GM12878 (cell line): ENCODE measurements around the gene GPRC5D. TPM values are rescaled to one million over a fixed set of nuclear protein-coding genes. Genes with fewer than 3 reads are reported as not detected.

Experiments
- ATAC-seq: fragments of 200-7000 bp; cut with Tn5 transposase; 3 replicates; pipeline ENCODE4 v1.9.1; 2020; ENCODE audit warnings: mild to moderate bottlenecking, moderate library complexity
- BruUV-seq: library from RNA; stranded (reverse); fragments of 400-500 nt; replicated peaks from 2 replicates; lab custom pipeline; 2021; lab: Mats Ljungman, UMichigan
- CTCF ChIA-PET: fragments of 300-600 bp; sonication (Branson Sonifier 250); formaldehyde crosslinking; extraction: SDS; loops from one replicate; lab custom pipeline; 2021; ENCODE audit warnings: inconsistent platforms; lab: Yijun Ruan, JAX
- POLR2A ChIA-PET: fragments of 350-600 bp; formaldehyde crosslinking; extraction: SDS; loops from one replicate; lab custom pipeline; 2021; ENCODE audit warnings: inconsistent platforms; lab: Charles Lee
- RAD21 ChIA-PET: fragments of 300-600 bp; sonication (Branson Sonifier 250); formaldehyde crosslinking; loops from one replicate; lab custom pipeline; 2023; ENCODE audit warnings: antibody characterized with exemption; ENCODE audit not compliant: unreplicated experiment; lab: Charles Lee
- SMC1A ChIA-PET: fragments of 300-600 bp; sonication (Branson Sonifier 250); formaldehyde crosslinking; loops from one replicate; lab custom pipeline; 2023; ENCODE audit not compliant: unreplicated experiment, uncharacterized antibody; lab: Charles Lee
- DNase-seq: peaks from one replicate; pipeline ENCODE4 v3.0.0-alpha.2; 2011; ENCODE audit warnings: low read depth, low spot score
- FAIRE-seq: peaks from 3 replicates; lab custom pipeline; 2011; peaks lifted over from hg19 to GRCh38; lab: Jason Lieb, UNC
- H2AFZ ChIP-seq: 2 replicates; pipeline ENCODE4 v1.6.0; 2011; ENCODE audit warnings: low read depth, low read length, control low read depth; ENCODE audit not compliant: control insufficient read depth
- H3K27ac ChIP-seq: 2 replicates; pipeline ENCODE4 v1.5.1; 2011; ENCODE audit warnings: control low read depth; ENCODE audit not compliant: control insufficient read depth, insufficient read depth
- H3K27me3 ChIP-seq, 2 experiments: replicated peaks in 1 of 2; 2 replicates each; pipeline versions ENCODE4 v1.6.0 to v1.6.1; 2011; ENCODE audit warnings: low read length in 1 of 2; ENCODE audit not compliant: control insufficient read depth in 2 of 2, insufficient read depth in 2 of 2
- H3K36me3 ChIP-seq, 2 experiments: 2 replicates each; pipeline ENCODE4 v1.5.1; 2011; ENCODE audit warnings: low read length in 1 of 2; ENCODE audit not compliant: control insufficient read depth in 2 of 2, insufficient read depth in 2 of 2
- H3K4me1 ChIP-seq: 2 replicates; pipeline ENCODE4 v1.6.1; 2011; ENCODE audit warnings: mild to moderate bottlenecking, low read length, moderate library complexity, mixed read lengths; ENCODE audit not compliant: control insufficient read depth, insufficient read depth
- H3K4me2 ChIP-seq: 2 replicates; pipeline ENCODE4 v1.6.0; 2011; ENCODE audit warnings: control low read depth; ENCODE audit not compliant: control insufficient read depth, insufficient read depth
- H3K4me3 ChIP-seq: fragments of 200-600 bp; sonication (generic); 2 replicates; pipeline ENCODE4 v1.5.1; 2016
- H3K79me2 ChIP-seq: 2 replicates; pipeline ENCODE4 v1.6.0; 2011; ENCODE audit warnings: low read length; ENCODE audit not compliant: control insufficient read depth, insufficient read depth
- H3K9ac ChIP-seq: 2 replicates; pipeline ENCODE4 v1.8.0; 2011; ENCODE audit warnings: low read length, control low read depth, mixed read lengths; ENCODE audit not compliant: control insufficient read depth, insufficient read depth
- H3K9me3 ChIP-seq: replicated peaks from 3 replicates; pipeline ENCODE4 v1.5.1; 2011; ENCODE audit warnings: mild to moderate bottlenecking, low read length; ENCODE audit not compliant: control insufficient read depth, insufficient read depth
- H4K20me1 ChIP-seq: 2 replicates; pipeline ENCODE4 v1.6.0; 2011; ENCODE audit not compliant: control insufficient read depth, insufficient read depth
- BMI1 ChIP-seq: fragments of 450-650 bp; IDR thresholded peaks from 2 replicates; pipeline ENCODE4 v1.6.1; 2016; ENCODE audit warnings: mild to moderate bottlenecking, moderate library complexity, borderline replicate concordance
- FOXM1 ChIP-seq: IDR thresholded peaks from 2 replicates; pipeline ENCODE4 v1.6.1; 2012; ENCODE audit warnings: low read depth, mild to moderate bottlenecking, inconsistent platforms, low read length, moderate library complexity
- IKZF2 ChIP-seq, 2 experiments: fragments of 450-650 bp; IDR thresholded peaks; 2 replicates each; pipeline ENCODE4 v1.6.1; 2017; ENCODE audit warnings: mild to moderate bottlenecking in 2 of 2, moderate library complexity in 2 of 2
- IRF4 ChIP-seq: IDR thresholded peaks from 2 replicates; pipeline ENCODE4 v1.6.1; 2011; ENCODE audit warnings: low read depth, low read length
- LARP7 ChIP-seq: fragments of 450-650 bp; IDR thresholded peaks from 2 replicates; pipeline ENCODE4 v1.6.1; 2017; ENCODE audit warnings: mild to moderate bottlenecking
- MEF2A ChIP-seq: IDR thresholded peaks from 2 replicates; pipeline ENCODE4 v1.6.1; 2011; ENCODE audit warnings: low read depth, mild to moderate bottlenecking, low read length, moderate library complexity; ENCODE audit not compliant: insufficient read depth
- POLR2AphosphoS2 ChIP-seq: IDR thresholded peaks from 2 replicates; pipeline ENCODE4 v1.6.1; 2011; ENCODE audit warnings: low read depth, mild to moderate bottlenecking, low read length, improper control_type of control experiment, moderate library complexity
- SMAD5 ChIP-seq: IDR thresholded peaks from 2 replicates; pipeline ENCODE4 v1.6.1; 2016; ENCODE audit warnings: antibody characterized with exemption, low read depth
- SMARCA5 ChIP-seq: fragments of 450-650 bp; IDR thresholded peaks from 2 replicates; pipeline ENCODE4 v1.6.1; 2017; ENCODE audit warnings: mild to moderate bottlenecking
- STAT3 ChIP-seq: IDR thresholded peaks from 2 replicates; pipeline ENCODE4 v1.6.1; 2011; ENCODE audit warnings: low read depth, low read length, improper control_type of control experiment
- TAF1 ChIP-seq: IDR thresholded peaks from 2 replicates; pipeline ENCODE4 v1.6.1; 2011; ENCODE audit warnings: mild to moderate bottlenecking, low read depth, low read length, borderline replicate concordance
- TCF7 ChIP-seq: IDR thresholded peaks from 2 replicates; pipeline ENCODE4 v1.6.1; 2014; ENCODE audit warnings: antibody characterized with exemption, borderline replicate concordance
- ZNF207 ChIP-seq: fragments of 450-650 bp; IDR thresholded peaks from 2 replicates; pipeline ENCODE4 v1.6.1; 2014; ENCODE audit warnings: antibody characterized with exemption, mild to moderate bottlenecking, borderline replicate concordance
- ZNF217 ChIP-seq: fragments of 450-650 bp; IDR thresholded peaks from 2 replicates; pipeline ENCODE4 v1.6.1; 2017; ENCODE audit warnings: antibody characterized with exemption, mild to moderate bottlenecking
- in situ Hi-C: fragments of 300-500 bp; cut with MboI; formaldehyde crosslinking; loops from 9 replicates; pipeline ENCODE4 v1.14.3; 2018; ENCODE audit warnings: mixed read lengths
- intact Hi-C: fragments of 100-400 bp; cut with micrococcal nuclease; formaldehyde crosslinking; loops from one replicate; pipeline ENCODE4 v1.14.2; 2022; ENCODE audit not compliant: unreplicated experiment
- polyA plus RNA-seq, 11 experiments: library from polyadenylated mRNA; depleted of rRNA in 4 of 11; unstranded in 6 of 11; stranded (reverse) in 5 of 11; fragments of >200 nt; fragmentation: Nextera tagmentation in 4 of 11; fragmentation: Illumina TruSeq in 1 of 11; extraction: Ambion mirVana in 4 of 11; extraction: Trizol in 1 of 11; gene quantifications; 1 replicate in 1 of 11; 2 replicates in 10 of 11; pipeline versions ENCODE4 v1.2.1 to v1.2.3, GENCODE V29; 2011 to 2016; ENCODE audit warnings: inconsistent platforms in 2 of 11, missing spikeins in 2 of 11, low read depth in 1 of 11
- total RNA-seq, 4 experiments: library from RNA; depleted of rRNA in 3 of 4; stranded (reverse); fragments of >200 nt in 3 of 4; fragmentation: Illumina TruSeq in 1 of 4; extraction: Trizol in 1 of 4; gene quantifications; 2 replicates each; pipeline versions ENCODE4 v1.2.1 to v1.2.3, GENCODE V29; 2013 to 2021
- TF ChIP-seq, protein P1 (sequence below): fragments of 150-350 bp; IDR thresholded peaks from 2 replicates; pipeline ENCODE4 v1.6.1; 2014; ENCODE audit warnings: mild to moderate bottlenecking, low read depth, low read length
- TF ChIP-seq, protein P2 (sequence below): fragments of 450-650 bp; IDR thresholded peaks from 2 replicates; pipeline ENCODE4 v1.6.1; 2018; ENCODE audit warnings: borderline replicate concordance, mild to moderate bottlenecking; ENCODE audit not compliant: partially characterized antibody
- TF ChIP-seq, protein P3 (sequence below): IDR thresholded peaks from 2 replicates; pipeline ENCODE4 v1.6.1; 2011; ENCODE audit warnings: low read depth, low read length, improper control_type of control experiment, borderline replicate concordance
- TF ChIP-seq, protein P4 (sequence below): fragments of 450-650 bp; IDR thresholded peaks from 2 replicates; pipeline ENCODE4 v1.6.1; 2016; ENCODE audit warnings: mild to moderate bottlenecking, moderate library complexity, borderline replicate concordance

GPRC5D gene
- total and polyA plus RNA-seq, 10 of the 15 experiments (the other 5 are each of a cell fraction or from before 2014, with no cell fraction given): 0.18 to 0.90 (median 0.37) TPM; not detected in 3

DNA sequence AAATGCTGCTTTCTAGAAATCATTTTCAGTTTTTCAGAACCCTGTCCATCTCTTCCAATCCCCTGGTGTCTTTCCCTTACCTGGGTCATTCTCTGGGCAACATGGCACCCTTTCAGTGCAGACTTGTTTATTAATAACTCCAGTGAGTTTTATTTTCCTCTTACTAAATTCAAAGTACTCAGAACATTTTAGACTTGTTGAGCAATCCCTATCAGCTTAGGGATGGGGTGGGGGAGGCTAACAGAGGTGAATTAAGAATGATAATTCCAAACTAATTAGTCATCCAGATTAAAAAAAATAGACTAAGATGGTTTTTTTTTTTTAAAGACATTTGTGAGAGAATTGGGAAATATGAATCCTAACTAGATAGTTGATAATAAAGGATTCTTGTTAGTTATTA is 49.9 kb downstream of the GPRC5D start:
- H3K27ac ChIP-seq: no peak overlapping the region
- ATAC-seq: no peak
- in situ Hi-C loops: no loop called here
- TF ChIP-seq BMI1 (no peak), IRF4 (no peak), SMARCA5 (no peak), TCF7 (no peak), TAF1 (no peak), STAT3 (no peak), FOXM1 (no peak), ZNF217 (no peak), ZNF207 (no peak), IKZF2 (IDR thresholded peaks at IDR 0.05) (no peak), POLR2AphosphoS2 (no peak), SMAD5 (no peak), LARP7 (no peak), MEF2A (no peak)
- TF ChIP-seq, protein P1, sequence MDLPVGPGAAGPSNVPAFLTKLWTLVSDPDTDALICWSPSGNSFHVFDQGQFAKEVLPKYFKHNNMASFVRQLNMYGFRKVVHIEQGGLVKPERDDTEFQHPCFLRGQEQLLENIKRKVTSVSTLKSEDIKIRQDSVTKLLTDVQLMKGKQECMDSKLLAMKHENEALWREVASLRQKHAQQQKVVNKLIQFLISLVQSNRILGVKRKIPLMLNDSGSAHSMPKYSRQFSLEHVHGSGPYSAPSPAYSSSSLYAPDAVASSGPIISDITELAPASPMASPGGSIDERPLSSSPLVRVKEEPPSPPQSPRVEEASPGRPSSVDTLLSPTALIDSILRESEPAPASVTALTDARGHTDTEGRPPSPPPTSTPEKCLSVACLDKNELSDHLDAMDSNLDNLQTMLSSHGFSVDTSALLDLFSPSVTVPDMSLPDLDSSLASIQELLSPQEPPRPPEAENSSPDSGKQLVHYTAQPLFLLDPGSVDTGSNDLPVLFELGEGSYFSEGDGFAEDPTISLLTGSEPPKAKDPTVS: no peak
- TF ChIP-seq, protein P2, sequence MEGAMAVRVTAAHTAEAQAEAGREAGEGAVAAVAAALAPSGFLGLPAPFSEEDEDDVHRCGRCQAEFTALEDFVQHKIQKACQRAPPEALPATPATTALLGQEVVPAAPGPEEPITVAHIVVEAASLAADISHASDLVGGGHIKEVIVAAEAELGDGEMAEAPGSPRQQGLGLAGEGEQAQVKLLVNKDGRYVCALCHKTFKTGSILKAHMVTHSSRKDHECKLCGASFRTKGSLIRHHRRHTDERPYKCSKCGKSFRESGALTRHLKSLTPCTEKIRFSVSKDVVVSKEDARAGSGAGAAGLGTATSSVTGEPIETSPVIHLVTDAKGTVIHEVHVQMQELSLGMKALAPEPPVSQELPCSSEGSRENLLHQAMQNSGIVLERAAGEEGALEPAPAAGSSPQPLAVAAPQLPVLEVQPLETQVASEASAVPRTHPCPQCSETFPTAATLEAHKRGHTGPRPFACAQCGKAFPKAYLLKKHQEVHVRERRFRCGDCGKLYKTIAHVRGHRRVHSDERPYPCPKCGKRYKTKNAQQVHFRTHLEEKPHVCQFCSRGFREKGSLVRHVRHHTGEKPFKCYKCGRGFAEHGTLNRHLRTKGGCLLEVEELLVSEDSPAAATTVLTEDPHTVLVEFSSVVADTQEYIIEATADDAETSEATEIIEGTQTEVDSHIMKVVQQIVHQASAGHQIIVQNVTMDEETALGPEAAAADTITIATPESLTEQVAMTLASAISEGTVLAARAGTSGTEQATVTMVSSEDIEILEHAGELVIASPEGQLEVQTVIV: no peak
- TF ChIP-seq, protein P3, sequence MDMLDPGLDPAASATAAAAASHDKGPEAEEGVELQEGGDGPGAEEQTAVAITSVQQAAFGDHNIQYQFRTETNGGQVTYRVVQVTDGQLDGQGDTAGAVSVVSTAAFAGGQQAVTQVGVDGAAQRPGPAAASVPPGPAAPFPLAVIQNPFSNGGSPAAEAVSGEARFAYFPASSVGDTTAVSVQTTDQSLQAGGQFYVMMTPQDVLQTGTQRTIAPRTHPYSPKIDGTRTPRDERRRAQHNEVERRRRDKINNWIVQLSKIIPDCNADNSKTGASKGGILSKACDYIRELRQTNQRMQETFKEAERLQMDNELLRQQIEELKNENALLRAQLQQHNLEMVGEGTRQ: no peak
- TF ChIP-seq, protein P4, sequence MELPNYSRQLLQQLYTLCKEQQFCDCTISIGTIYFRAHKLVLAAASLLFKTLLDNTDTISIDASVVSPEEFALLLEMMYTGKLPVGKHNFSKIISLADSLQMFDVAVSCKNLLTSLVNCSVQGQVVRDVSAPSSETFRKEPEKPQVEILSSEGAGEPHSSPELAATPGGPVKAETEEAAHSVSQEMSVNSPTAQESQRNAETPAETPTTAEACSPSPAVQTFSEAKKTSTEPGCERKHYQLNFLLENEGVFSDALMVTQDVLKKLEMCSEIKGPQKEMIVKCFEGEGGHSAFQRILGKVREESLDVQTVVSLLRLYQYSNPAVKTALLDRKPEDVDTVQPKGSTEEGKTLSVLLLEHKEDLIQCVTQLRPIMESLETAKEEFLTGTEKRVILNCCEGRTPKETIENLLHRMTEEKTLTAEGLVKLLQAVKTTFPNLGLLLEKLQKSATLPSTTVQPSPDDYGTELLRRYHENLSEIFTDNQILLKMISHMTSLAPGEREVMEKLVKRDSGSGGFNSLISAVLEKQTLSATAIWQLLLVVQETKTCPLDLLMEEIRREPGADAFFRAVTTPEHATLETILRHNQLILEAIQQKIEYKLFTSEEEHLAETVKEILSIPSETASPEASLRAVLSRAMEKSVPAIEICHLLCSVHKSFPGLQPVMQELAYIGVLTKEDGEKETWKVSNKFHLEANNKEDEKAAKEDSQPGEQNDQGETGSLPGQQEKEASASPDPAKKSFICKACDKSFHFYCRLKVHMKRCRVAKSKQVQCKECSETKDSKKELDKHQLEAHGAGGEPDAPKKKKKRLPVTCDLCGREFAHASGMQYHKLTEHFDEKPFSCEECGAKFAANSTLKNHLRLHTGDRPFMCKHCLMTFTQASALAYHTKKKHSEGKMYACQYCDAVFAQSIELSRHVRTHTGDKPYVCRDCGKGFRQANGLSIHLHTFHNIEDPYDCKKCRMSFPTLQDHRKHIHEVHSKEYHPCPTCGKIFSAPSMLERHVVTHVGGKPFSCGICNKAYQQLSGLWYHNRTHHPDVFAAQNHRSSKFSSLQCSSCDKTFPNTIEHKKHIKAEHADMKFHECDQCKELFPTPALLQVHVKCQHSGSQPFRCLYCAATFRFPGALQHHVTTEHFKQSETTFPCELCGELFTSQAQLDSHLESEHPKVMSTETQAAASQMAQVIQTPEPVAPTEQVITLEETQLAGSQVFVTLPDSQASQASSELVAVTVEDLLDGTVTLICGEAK: no peak
- TF ChIP-seq, all 136 proteins: peak for 0
- no peaks in the 10 kb centered on the region for H3K36me3 ChIP-seq
- intact Hi-C loops: no loop called here
- ChIA-PET RAD21 (no interaction called here), SMC1A (no interaction called here), POLR2A (no interaction called here), CTCF (no interaction called here)
- H3K4me3 ChIP-seq: no peak overlapping the region
- no peak overlapping the region for H2AFZ ChIP-seq
- no peak for FAIRE-seq
- no peak for DNase-seq
- no peak overlapping the region for H3K4me2 ChIP-seq
- BruUV-seq: no TSS peak
- H3K9me3 ChIP-seq: no peaks in the 10 kb centered on the region
- H3K27me3 ChIP-seq: peaks cover 0 to 3% of the 10 kb centered on the region in 2 experiments; a peak in 1 of 4 replicates
- H3K9ac ChIP-seq: no peak overlapping the region
- no peaks in the 10 kb centered on the region for H3K79me2 ChIP-seq
- H3K4me1 ChIP-seq: no peaks in the 10 kb centered on the region
- no peaks in the 10 kb centered on the region for H4K20me1 ChIP-seq
